HG02970 (cell line): ENCODE data around the gene FAM187B.
A peak's percentile ranks its signal among the peaks of the same experiment; 100 is the strongest.

Experiments
- ATAC-seq: cut with Tn5 transposase; IDR thresholded peaks from one replicate; pipeline ENCODE4 v1.9.1; 2021; ENCODE audit warnings: mild to moderate bottlenecking, moderate library complexity, moderate number of reproducible peaks; ENCODE audit not compliant: unreplicated experiment, low FRiP score

FAM187B gene

DNA sequence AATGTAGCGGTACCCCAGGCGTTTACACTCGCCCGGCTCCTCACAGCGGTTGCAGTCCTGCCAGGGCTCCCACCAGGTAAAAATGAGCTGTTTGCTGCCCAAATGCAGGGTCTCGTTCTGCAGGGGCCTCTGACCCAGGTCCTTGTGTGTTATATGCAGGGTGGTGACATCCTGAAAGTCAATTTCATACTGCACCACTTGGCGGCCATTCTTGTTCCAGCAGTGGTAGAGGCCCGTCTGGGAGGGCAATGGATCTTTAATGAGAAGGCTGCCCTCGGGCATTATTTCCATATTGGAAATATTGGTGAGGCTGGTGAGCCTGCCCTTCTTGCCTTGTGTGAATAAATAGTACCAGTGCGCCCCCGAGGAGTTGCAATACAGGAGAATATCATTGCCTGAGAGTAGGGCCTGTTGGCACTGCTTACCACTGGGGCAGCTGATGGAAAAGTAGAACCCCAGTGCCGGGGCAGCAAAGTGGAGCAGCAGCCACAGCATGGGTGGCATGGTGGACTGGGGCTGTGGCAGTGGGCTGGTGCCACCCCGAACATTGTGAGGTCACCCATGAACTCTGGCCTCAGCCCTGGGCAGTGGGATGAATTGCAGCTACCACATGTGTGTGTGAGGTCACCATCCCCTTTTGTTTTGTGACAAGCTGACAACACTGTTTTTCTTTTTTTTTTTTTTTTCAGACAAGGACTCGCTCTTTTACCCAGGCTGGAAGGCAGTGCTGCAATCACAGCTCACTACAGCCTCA lies at the start of gene FAM187B:
Gene FAM187B (minus strand): TSS at position 563 of the 754 bp plus-strand sequence. CDS start 59 bp downstream, at position 504.
- ATAC-seq, result no peak

DNA sequence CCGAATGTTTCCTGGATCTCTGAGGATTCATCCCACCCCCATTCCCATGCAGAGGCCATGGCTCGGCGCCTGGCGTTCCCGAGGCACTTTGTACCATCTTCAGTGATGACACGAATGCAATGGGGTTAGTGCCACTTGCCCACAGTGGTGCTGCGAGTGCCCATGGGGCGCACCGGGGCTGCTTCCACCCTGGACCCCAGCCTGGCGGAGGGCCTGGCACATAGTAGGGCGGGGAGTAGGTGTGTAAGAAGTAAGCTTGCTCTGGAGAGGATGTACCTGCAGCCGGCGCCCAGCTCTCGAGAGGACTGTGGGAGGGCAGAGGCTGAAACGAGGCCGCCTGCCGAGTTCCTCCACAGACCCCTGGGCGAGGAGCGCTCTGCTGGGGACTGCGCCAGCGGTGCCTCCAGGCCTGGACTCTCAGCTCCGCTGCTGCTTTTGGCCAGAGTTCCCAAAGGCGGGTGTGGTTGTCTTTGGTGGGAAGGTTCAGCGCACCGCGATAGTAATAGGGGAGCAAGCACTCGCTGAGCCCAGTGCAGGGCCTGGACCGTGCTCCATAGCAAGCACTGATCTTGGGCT lies 48.3 kb upstream of the FAM187B start:
- no peak for ATAC-seq

DNA sequence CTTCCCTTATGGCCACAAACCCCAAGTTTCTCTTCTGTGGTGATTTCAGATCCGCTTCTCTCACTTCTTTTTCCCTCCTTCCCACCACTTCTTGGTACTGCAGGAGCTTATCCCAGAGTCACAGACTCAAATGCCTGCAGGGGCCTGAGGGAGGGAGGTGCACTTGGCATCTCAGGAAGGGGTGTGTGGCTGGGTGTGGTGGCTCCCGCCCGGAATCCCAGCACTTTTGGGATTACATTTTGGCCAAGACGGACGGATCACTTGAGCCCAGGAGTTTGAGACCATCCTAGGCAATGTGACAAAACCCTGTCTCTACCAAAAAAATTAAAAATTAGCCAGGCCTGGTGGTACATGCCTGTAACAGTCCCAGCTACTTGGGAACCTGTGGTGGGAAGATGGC lies 45.8 kb upstream of the FAM187B start:
- ATAC-seq, result no peak

- no peak for ATAC-seq
These were observed 45.2 kb upstream of the FAM187B start for GRCh38 chr19:35273686-35274259.

DNA sequence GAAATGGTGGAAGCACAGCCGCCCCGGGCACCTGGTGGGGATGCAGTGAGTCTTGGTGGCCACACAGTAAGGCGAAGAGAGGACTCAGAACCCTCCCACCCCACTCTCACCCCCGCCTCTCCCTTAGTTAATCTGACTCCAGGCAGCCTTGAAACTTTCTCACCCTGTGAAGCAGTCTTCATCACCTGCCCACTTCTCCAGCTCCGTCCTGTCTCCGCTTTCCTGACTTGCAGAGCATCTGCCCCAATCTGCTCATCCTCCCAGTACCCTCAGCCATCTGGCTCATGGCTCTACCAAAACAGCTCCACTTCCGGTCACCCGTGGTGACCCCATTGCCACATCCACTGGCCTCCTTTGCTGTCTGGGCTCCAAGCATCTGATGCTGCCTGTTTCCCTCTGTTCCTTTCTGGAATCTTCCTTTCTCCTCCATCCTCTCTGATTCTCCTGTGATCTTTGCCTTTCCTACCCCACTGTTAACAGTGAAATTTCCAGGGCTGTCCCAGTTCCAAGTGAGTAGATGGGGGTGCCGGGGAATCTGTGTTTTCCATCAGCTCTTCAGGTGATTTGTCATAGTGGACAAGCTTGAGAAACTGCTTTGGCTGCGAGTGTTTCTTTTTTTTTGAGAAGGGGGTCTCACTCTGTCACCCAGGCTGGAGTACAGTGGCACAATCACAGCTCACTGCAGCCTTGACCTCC lies 44.6 kb upstream of the FAM187B start:
- no peak for ATAC-seq

GRCh38 chr19:35272122-35272719 lies 43.7 kb upstream of the FAM187B start:
- ATAC-seq, result no peak

DNA sequence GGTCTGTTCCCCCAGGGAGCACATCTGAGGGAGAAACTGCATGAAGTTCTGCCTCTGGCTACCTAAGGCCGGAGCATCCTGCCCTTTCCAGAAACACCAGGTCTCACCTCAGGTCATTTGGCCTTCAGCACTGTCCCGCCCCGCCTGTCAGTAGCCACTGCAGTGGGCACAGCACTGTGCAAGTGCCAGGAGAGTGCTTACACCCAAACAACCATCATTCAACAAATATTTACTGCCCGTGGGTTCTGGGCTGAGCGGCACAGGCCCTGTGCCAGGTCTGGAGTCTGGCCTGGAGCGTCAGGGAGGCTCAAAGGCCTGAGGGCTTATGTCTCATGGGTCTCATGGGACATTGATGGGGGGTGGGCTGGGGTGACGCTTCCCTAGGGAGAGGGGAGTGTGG lies 43.0 kb upstream of the FAM187B start:
- no peak for ATAC-seq

DNA sequence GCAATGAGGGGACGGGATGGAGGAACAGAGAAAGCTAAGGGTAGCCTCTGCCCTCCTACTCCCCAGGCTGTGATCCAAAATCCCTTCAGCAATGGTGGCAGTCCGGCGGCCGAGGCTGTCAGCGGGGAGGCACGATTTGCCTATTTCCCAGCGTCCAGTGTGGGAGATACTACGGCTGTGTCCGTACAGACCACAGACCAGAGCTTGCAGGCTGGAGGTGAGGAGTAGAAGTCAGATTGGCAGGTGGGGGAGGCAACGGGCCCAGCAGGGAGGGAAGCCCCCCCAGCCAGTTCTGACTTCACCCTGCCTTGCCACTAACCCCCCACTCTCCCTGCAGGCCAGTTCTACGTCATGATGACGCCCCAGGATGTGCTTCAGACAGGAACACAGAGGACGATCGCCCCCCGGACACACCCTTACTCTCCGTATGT lies 41.9 kb upstream of the FAM187B start:
- ATAC-seq, result no peak

GRCh38 chr19:35269438-35270117 lies 41.0 kb upstream of the FAM187B start:
- peak; percentile 50 for ATAC-seq

- ATAC-seq, result peak; percentile 24
These were observed 40.2 kb upstream of the FAM187B start, which contains the start of gene USF2 for GRCh38 chr19:35268536-35269437. Gene USF2 (plus strand): TSS chr19:35268962. CDS start chr19:35269102, 140 bp downstream.

DNA sequence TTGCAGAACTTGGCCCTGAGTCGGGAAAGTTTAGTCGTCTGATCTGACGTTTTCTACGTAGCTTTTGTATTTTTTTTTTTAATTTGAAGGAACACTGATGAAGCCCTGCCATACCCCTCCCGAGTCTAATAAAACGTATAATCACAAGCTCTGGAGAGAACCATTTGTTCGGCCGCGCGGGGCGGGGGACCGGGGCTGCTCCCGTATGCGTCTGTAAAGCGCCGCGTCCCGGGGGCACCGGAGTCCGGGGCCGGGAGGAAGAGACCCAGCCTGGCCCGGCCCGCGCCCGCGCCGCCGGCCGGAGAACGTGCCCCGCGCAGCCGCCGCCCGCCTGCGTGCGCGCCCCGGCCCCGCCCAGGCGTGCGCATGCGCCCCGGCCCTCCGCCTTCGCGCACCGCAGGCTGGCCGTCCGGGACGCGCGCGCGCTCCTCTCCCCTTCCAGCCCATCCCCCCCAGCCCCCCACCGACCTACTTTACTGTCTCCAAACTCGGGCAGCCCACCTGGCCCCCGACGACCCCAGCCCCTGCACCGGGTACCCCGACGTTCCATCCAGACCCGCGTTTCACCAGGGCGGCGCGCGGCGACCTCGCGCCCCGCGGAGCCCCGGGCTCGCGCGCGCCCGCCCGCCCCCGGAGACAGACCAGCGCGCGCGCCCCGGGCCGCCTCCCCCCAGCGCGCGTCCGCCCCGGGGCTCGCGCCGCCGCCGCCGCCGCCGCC lies 39.4 kb upstream of the FAM187B start:
- ATAC-seq, result peak; percentile 44

- ATAC-seq, result no peak
These were observed 38.8 kb upstream of the FAM187B start for GRCh38 chr19:35267353-35267817.

- no peak for ATAC-seq
These were observed 38.2 kb upstream of the FAM187B start for GRCh38 chr19:35266520-35267352.

DNA sequence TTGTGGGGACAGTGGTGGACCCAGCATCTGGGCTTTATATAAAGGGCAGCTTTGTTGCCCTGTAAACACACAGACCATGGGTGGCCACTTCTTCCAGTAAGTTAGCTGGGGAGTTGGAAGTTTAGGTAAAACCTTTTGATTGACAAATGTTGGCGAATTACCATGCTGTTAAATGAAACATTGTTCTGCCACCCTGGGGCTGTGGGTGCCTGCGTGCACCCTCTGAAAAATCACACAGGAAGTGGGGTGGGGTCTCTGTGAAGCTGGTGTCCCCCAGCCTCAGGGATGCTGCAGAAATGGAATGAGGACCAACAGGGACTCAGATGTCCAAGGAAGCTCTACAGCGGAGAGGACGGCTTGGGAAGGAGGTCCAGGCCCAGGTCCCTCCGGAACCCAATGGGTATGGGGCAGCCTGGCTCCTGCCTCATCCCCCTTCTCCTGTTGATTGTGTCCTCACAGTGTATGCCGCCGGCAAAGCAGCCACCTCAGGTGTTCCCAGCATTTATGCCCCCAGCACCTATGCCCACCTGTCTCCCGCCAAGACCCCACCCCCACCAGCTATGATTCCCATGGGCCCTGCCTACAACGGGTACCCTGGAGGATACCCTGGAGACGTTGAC lies 37.5 kb upstream of the FAM187B start:
- no peak for ATAC-seq

GRCh38 chr19:35265126-35265899 lies 36.8 kb upstream of the FAM187B start:
- ATAC-seq, result no peak
